ENCODE results near the gene SYNGR4.
"Not testable (repeated sequence)": the region's sequence is repeated elsewhere in the genome, so short reads cannot be mapped to it uniquely, and the experiment has no call there.

Gene SYNGR4

GRCh38 chr19:48371367-48371766 lies 7.2 kb downstream of the SYNGR4 start:
- DNase-seq (ENCODE audit: low spot score): no peak

DNA sequence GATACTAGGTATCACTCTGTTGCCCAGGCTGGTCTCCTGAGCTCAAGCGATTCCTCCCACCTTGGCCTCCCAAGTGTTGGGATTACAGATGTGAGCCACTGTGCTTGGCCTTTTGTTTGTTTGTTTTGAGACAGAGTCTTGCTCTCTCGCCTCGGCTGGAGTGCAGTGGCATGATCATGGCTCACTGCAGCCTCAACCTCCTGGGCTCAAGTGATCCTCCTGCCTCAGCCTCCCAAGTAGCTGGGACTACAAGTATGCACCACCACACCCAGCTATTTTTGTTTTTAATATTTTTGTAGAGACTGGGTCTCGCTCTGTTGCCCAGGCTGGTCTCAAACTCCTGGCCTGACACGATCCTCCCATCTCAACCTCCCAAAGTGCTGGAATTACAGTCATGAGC lies 7.6 kb downstream of the SYNGR4 start:
- DNase-seq (ENCODE audit: low spot score): not testable (repeated sequence)

DNA sequence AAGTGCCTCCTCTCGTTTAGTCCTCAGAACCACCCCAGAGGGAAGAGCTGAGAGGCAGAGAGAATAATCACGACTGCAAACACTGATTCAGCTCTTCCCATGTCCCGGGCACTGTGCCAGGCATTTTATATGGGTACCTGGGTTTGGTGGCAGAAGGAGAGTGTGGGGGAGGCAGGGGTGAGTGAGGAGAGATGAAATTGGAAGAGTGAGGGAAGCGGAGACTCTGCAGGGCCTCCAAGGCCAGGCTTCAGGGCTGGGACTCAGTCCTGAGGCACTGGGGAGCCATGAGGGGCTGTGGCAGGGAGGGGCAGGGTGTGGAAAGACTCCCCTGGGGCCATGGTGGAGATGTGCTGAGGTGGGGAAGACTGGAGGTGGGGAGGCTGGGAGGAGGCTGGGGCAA lies 8.7 kb downstream of the SYNGR4 start:
- peak; percentile 55 for DNase-seq (ENCODE audit: low spot score)

GRCh38 chr19:48373567-48373966 lies 9.4 kb downstream of the SYNGR4 start:
- DNase-seq (ENCODE audit: low spot score): no peak

- no peak for DNase-seq (ENCODE audit: low spot score)
Measured at GRCh38 chr19:48378194-48378570, 14.0 kb downstream of the SYNGR4 start.

DNA sequence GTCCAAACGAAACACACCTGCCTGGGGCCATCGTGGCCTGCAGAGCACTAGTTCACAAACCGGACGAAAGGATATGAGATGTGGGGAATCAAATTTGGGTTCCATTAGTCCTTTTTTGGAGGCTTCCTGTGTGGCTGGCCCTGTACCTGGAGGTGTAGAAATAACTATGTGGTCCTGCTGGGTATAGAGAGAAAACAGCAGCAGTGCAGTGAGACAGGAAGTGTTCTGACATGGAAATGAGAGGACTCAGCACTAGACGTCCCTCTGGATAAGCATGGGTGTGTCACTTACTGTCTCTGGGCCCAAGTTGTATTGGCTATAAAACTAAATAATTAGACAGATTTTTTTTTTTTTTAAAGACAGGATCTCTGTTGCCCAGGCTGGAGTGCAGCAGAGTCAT lies 14.9 kb downstream of the SYNGR4 start:
- peak; percentile 50 for DNase-seq (ENCODE audit: low spot score)

DNA sequence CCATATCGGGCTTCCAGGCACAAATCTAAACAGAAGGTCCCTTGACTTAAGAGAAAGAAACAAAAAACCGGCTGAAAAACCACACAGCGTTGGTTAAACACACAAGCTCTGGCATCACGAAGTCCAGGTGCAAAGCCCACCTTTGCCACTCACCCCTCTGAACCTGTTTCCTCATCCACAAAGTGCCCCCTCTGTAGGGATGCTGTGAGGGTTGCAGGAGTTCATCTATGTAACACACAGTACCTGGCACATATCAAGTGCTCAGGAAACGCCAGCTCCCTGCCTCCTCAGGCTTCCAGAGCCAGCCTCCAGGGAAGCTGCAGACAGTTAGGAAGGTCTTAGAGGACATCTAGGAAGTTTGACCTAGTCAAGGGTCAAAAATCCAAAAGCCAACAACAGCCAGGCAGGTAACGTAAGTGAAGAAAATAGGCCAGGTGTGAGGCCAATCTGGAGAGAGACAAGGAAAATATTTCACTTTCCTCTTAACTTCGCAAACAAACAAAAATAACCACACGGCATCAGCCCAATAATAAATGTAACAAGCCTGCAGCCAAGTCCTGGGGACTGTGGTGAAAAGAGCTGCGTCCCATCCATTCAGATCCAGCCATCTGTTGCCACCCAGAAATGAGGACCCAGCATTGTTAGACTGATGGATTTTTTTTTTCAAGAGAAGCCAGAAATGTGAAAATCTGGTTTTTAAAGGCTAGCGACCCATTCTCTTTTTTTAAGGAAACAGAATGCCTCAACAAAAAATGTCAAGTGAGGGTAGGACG lies 17.2 kb downstream of the SYNGR4 start:
- no peak for DNase-seq (ENCODE audit: low spot score)

GRCh38 chr19:48382286-48382685 lies 18.1 kb downstream of the SYNGR4 start:
- no peak for DNase-seq (ENCODE audit: low spot score)

DNA sequence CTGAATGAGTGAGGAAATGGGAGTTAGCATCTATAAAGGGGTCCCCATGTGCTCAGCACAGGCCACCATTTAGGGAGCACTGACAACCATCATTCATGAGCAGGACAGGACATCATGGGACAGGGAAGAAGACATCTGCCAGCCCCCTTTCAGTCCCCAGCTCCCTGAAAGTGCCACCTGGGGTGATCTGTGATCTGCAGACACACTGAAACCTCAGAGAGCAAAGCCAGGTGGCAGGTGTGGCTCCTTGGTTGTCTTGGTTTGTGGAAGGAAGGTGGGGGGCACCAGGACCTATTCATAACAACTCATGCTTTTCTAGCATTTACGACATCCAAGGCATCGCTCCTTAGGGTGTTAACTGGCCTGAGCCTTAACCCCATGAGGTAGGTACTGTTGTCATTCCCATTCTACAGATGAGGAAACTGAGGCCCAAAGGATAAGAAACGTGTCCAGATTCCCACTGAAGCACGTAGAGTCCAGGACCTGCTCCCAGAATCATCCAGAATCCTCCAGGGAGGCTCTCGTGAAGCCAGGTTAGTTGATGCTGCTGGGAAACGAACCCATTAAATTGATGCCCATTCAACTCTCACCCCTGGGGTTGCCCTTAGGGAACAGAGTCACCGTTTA lies 21.4 kb downstream of the SYNGR4 start:
- no peak for DNase-seq (ENCODE audit: low spot score)

GRCh38 chr19:48386981-48387380 lies 22.8 kb downstream of the SYNGR4 start:
- DNase-seq (ENCODE audit: low spot score): no peak

GRCh38 chr19:48390188-48391099 lies 26.3 kb downstream of the SYNGR4 start:
- peak; percentile 64 for DNase-seq (ENCODE audit: low spot score)

GRCh38 chr19:48391100-48392005 lies 27.2 kb downstream of the SYNGR4 start, which contains the start of gene KDELR1:
TSS of gene KDELR1 (minus strand) at chr19:48391551. CDS start at chr19:48391358, 193 bp downstream.
- peak; percentile 72 for DNase-seq (ENCODE audit: low spot score)

GRCh38 chr19:48392006-48392344 lies 27.8 kb downstream of the SYNGR4 start:
- DNase-seq (ENCODE audit: low spot score): not testable (repeated sequence)

DNA sequence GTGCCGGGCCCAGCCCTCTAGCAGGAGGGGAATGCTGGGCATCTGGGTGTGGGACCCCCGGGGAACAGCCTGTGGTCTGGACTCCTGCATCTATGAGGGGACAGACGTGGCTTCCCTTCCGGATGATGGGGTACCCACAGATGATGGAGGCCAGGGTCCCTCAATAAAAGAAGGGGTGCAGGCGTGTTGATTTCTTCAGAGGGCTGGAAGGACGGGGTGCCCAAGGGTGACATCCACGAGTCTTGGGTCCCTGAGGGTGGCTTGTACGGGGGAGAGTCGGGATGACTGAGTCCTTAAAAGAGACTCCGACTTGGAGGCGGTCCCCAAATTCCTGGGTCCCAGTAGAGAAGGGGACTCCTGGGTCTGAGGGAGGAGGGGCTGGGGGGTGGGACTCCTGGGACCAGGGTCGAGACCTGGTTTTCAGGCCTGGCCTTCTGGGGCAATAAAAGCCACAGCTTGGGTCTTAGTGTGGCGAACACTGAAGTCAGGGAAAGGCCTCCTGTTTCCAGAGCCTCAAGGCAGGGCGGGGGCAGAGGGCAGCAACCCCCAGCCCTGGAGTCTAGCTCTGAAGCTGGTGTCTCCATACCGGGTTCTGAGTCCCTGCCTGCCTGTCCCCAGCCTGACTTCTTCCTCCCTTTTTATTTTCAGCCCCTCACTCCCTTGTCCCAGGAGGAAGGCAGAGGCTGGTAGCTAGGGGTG lies 28.8 kb downstream of the SYNGR4 start:
- no peak for DNase-seq (ENCODE audit: low spot score)

DNA sequence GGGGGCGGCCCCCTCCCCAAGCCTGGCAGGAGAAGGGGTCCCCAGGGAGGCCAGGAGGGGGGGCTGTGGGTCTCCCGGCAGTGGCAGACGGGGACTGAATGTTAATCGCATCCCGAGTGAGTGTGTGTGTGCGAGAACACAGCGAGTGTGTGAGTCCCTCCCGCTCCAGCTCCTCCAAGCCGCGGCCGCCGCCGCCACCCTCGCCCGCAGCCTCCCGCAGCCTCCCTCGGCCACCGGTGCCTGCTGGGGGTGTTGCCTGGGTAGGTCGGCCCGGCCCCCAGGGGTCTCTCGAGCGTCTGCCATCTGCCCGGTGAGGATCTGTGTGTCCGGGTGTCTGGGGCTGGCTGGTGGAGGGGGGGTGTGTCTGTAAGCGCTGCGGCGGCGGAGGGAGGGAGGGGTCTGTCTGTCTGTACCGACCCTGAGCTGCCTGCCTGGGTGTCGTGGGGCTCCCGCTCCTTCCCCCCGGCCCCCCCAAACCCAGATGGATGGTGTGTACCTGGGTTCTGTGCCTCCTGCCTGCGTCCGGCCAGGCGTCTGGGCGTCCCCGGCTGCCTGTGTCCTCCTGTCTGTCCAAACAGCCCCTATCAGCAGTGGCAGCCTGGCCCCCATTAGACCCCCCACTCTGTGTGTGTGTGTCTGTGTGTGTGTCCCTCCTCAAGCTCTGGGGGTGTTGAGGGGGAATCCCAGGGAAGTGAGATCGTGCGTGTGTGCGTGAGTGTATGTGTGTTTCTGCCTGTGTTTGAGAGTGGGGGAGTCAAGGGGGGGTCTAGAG lies 29.6 kb downstream of the SYNGR4 start, which contains the start of gene GRIN2D:
GRIN2D (plus strand) TSS at position 110 of the 772 bp plus-strand sequence. CDS start 4,725 bp downstream, outside the sequence.
- peak; percentile 41 for DNase-seq (ENCODE audit: low spot score)

DNA sequence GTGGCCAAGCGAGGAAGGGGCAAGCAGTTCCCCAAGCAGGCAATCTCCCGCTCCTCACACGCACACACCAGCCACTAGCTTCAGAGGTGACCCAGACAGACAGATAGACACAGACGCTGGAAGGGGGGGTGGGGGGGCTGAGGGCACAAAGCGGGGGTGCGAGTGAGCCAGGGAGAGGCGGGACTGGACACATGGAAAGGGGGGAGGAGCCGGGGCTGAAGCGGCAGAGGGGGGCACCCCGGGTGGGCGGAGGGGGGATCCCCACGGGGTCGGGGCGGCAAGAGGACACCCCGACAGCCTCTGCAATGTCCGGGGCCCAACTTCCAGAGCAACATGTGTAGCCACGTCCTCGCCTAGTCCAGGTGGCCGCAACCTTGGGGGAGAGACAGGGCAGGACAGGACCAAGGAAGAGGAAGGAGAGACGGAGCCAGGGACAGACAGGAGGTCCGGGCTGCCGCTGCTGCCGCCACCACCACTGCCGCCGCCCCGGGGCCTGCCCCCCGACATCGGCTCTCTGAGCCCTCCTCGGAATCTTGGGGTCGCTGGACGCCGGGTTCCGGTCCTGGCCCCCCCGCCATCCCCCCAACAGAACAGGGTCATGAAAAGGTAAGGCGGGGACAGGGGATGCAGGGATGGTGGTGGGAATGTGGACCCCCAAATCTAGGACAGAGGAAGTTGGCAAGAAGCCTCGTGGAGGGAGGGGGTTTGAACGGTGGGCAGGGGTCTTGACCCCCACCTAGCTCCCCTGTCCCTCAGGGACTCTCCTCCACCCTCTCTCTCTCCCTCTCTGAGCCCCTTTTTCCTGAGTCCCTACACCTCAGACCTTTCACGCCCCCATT lies 30.4 kb downstream of the SYNGR4 start:
- peak; percentile 58 for DNase-seq (ENCODE audit: low spot score)

- DNase-seq (ENCODE audit: low spot score): no peak
Measured at GRCh38 chr19:48395170-48395455, 30.9 kb downstream of the SYNGR4 start.

DNA sequence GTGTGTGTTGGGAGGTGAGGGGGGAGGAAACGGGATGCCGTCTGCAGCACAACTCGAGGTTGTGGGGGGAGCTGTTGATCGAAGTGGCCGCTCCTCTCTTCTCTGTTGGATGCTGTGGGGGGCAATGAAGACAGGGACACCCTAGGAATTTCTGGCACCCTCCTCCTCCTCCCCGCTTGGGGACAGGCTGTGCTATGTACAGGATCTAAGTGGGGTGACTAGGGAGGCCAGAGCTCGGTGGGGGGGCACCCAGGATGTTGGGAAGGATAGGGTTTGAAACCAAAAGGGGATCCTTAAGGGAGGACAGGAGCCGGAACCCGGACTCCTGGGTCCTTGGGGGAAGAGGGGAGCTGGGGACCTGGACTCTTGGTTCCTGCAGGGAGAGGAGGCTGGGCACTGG lies 31.3 kb downstream of the SYNGR4 start:
- DNase-seq (ENCODE audit: low spot score): no peak
